Astrocyte (in vitro differentiated cells and primary cell): ENCODE measurements around the gene CRYAB. TPM values are rescaled to one million over a fixed set of nuclear protein-coding genes. Genes with fewer than 3 reads are reported as not detected.

Source experiments
- DNase-seq: peaks from one replicate; pipeline ENCODE4 v3.0.0-alpha.2; 2010; ENCODE audit warnings: low read depth
- FAIRE-seq: peaks from 2 replicates; lab custom pipeline; 2011; peaks lifted over from hg19 to GRCh38; lab: Jason Lieb, UNC
- H2AFZ ChIP-seq: 2 replicates; pipeline ENCODE4 v1.6.0; 2012; ENCODE audit warnings: low read depth, low read length, inconsistent platforms
- H3K27ac ChIP-seq: 2 replicates; pipeline ENCODE4 v1.5.1; 2011; ENCODE audit warnings: low read depth, low read length, inconsistent platforms
- H3K27me3 ChIP-seq: 2 replicates; pipeline ENCODE4 v1.6.0; 2011; ENCODE audit warnings: low read length, inconsistent platforms; ENCODE audit not compliant: insufficient read depth
- H3K36me3 ChIP-seq: 2 replicates; pipeline ENCODE4 v1.5.1; 2011; ENCODE audit warnings: low read length, inconsistent platforms; ENCODE audit not compliant: insufficient read depth
- H3K4me1 ChIP-seq: 2 replicates; pipeline ENCODE4 v1.5.1; 2011; ENCODE audit warnings: low read length, inconsistent platforms; ENCODE audit not compliant: insufficient read depth
- H3K4me2 ChIP-seq: 2 replicates; pipeline ENCODE4 v1.6.0; 2012; ENCODE audit warnings: low read length, inconsistent platforms
- H3K4me3 ChIP-seq: 2 replicates; pipeline ENCODE4 v1.5.1; 2011; ENCODE audit warnings: low read depth, mild to moderate bottlenecking, low read length, inconsistent platforms; ENCODE audit not compliant: insufficient read depth
- H3K79me2 ChIP-seq: 2 replicates; pipeline ENCODE4 v1.6.0; 2012; ENCODE audit warnings: mild to moderate bottlenecking, low read length, inconsistent platforms; ENCODE audit not compliant: insufficient read depth
- H3K9ac ChIP-seq: 2 replicates; pipeline ENCODE4 v1.6.0; 2012; ENCODE audit warnings: mild to moderate bottlenecking, low read length, inconsistent platforms
- H3K9me3 ChIP-seq: 2 replicates; pipeline ENCODE4 v1.5.1; 2012; ENCODE audit warnings: low read depth, mild to moderate bottlenecking, low read length, inconsistent platforms; ENCODE audit not compliant: insufficient read depth
- H4K20me1 ChIP-seq: 2 replicates; pipeline ENCODE4 v1.6.0; 2012; ENCODE audit warnings: low read length, inconsistent platforms; ENCODE audit not compliant: insufficient read depth
- H3K27ac Mint-ChIP-seq: one replicate; pipeline ENCODE4 v1.8.0; 2021; ENCODE audit warnings: mild to moderate bottlenecking, mixed read lengths; ENCODE audit not compliant: unreplicated experiment
- H3K27me3 Mint-ChIP-seq: one replicate; pipeline ENCODE4 v1.8.0; 2021; ENCODE audit warnings: low read depth, mixed read lengths; ENCODE audit not compliant: unreplicated experiment
- H3K36me3 Mint-ChIP-seq: one replicate; pipeline ENCODE4 v1.8.0; 2021; ENCODE audit warnings: low read depth, mixed read lengths; ENCODE audit not compliant: unreplicated experiment
- H3K4me1 Mint-ChIP-seq: one replicate; pipeline ENCODE4 v1.8.0; 2021; ENCODE audit warnings: low read depth, mixed read lengths; ENCODE audit not compliant: unreplicated experiment
- H3K4me3 Mint-ChIP-seq: one replicate; pipeline ENCODE4 v1.8.0; 2021; ENCODE audit warnings: mild to moderate bottlenecking, moderate library complexity, mixed read lengths; ENCODE audit not compliant: unreplicated experiment
- H3K9me3 Mint-ChIP-seq: one replicate; pipeline ENCODE4 v1.8.0; 2021; ENCODE audit warnings: mild to moderate bottlenecking, mixed read lengths; ENCODE audit not compliant: unreplicated experiment
- EZH2 ChIP-seq: IDR thresholded peaks from 2 replicates; pipeline ENCODE4 v1.6.1; 2012; ENCODE audit warnings: mild to moderate bottlenecking, low read length, inconsistent platforms; ENCODE audit not compliant: insufficient read depth
- total RNA-seq: library from RNA; stranded (reverse); gene quantifications from 2 replicates; pipeline ENCODE4 v1.2.1, GENCODE V29; 2021
- TF ChIP-seq, protein P1 (sequence below): IDR thresholded peaks from 2 replicates; pipeline ENCODE4 v1.5.1; 2011; ENCODE audit warnings: low read depth, mild to moderate bottlenecking, inconsistent platforms, low read length, moderate library complexity; ENCODE audit not compliant: insufficient read depth

The CRYAB gene
- total RNA-seq, 1 donor from 2014 or later = 5.7 TPM

DNA sequence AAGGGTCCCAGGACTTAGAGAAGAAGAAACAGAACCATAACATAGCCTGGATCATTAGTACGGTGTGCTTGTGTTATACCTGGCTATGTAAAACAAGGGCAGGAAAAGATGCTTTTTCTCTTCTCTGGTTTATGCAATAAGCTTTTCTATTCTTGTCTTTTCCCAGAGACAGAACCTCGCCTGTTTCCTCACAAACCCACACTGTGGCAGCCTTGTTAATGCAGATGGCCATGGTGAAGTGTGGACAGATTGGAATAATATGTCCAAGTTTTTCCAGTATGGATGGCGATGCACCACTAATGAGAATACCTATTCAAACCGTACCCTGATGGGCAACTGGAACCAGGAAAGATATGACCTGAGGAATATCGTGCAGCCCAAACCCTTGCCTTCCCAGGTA lies 29.4 kb downstream of the CRYAB start:
- Histone ChIP-seq H2AFZ (no peak overlapping the region), H3K79me2 (no peaks in the 10 kb centered on the region), H4K20me1 (no peaks in the 10 kb centered on the region), H3K9ac (no peak overlapping the region), H3K9me3 (no peaks in the 10 kb centered on the region), H3K4me3 (no peak overlapping the region), H3K4me2 (no peak overlapping the region), H3K27me3 (no peaks in the 10 kb centered on the region), H3K4me1 (peaks cover 9% of the 10 kb centered on the region), H3K27ac (no peak overlapping the region), H3K36me3 (no peaks in the 10 kb centered on the region)
- DNase-seq = no peak
- Mint-ChIP-seq H3K4me3 (no peak overlapping the region), H3K27ac (no peak overlapping the region), H3K36me3 (no peaks in the 10 kb centered on the region), H3K27me3 (no peaks in the 10 kb centered on the region), H3K9me3 (no peaks in the 10 kb centered on the region), H3K4me1 (peaks cover 5% of the 10 kb centered on the region)
- no peak for TF ChIP-seq EZH2
- TF ChIP-seq, protein P1, sequence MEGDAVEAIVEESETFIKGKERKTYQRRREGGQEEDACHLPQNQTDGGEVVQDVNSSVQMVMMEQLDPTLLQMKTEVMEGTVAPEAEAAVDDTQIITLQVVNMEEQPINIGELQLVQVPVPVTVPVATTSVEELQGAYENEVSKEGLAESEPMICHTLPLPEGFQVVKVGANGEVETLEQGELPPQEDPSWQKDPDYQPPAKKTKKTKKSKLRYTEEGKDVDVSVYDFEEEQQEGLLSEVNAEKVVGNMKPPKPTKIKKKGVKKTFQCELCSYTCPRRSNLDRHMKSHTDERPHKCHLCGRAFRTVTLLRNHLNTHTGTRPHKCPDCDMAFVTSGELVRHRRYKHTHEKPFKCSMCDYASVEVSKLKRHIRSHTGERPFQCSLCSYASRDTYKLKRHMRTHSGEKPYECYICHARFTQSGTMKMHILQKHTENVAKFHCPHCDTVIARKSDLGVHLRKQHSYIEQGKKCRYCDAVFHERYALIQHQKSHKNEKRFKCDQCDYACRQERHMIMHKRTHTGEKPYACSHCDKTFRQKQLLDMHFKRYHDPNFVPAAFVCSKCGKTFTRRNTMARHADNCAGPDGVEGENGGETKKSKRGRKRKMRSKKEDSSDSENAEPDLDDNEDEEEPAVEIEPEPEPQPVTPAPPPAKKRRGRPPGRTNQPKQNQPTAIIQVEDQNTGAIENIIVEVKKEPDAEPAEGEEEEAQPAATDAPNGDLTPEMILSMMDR = no peak
- FAIRE-seq = no peak

DNA sequence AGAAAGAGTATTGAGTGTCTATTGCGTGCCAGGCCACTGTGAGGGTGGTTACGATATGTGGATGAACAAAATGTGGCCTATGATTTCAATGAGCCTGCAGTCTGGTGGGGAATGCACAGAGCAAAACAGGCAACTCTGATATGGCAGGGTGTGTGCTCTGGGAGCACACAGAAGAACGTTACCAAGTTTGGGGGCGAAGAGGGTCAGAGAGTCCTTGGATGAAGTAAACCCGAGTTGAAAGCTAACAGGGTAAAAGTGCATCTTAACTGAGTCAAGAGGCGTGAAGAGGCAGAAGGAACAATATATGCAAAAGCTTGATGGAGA lies 32.0 kb downstream of the CRYAB start:
- H3K9me3 ChIP-seq = no peaks in the 10 kb centered on the region
- Mint-ChIP-seq H3K36me3 (peaks cover 2% of the 10 kb centered on the region), H3K9me3 (no peaks in the 10 kb centered on the region), H3K4me3 (peak overlapping the region; percentile 96), H3K27ac (peak overlapping the region; percentile 100), H3K27me3 (no peaks in the 10 kb centered on the region), H3K4me1 (peaks cover 5% of the 10 kb centered on the region)
- DNase-seq (no peak), FAIRE-seq (no peak)
- no peaks in the 10 kb centered on the region for H3K36me3 ChIP-seq
- TF ChIP-seq, protein P1 = no peak
- TF ChIP-seq EZH2 = no peak
- peak overlapping the region; percentile 88 for H3K4me3 ChIP-seq
- peaks cover 9% of the 10 kb centered on the region for H3K4me1 ChIP-seq
- peak overlapping the region; percentile 100 for H2AFZ ChIP-seq
- no peaks in the 10 kb centered on the region for H3K79me2 ChIP-seq
- peak overlapping the region; percentile 93 for H3K9ac ChIP-seq
- H3K4me2 ChIP-seq = peak overlapping the region; percentile 91
- no peaks in the 10 kb centered on the region for H3K27me3 ChIP-seq
- H4K20me1 ChIP-seq = no peaks in the 10 kb centered on the region
- H3K27ac ChIP-seq = peak overlapping the region; percentile 99

DNA sequence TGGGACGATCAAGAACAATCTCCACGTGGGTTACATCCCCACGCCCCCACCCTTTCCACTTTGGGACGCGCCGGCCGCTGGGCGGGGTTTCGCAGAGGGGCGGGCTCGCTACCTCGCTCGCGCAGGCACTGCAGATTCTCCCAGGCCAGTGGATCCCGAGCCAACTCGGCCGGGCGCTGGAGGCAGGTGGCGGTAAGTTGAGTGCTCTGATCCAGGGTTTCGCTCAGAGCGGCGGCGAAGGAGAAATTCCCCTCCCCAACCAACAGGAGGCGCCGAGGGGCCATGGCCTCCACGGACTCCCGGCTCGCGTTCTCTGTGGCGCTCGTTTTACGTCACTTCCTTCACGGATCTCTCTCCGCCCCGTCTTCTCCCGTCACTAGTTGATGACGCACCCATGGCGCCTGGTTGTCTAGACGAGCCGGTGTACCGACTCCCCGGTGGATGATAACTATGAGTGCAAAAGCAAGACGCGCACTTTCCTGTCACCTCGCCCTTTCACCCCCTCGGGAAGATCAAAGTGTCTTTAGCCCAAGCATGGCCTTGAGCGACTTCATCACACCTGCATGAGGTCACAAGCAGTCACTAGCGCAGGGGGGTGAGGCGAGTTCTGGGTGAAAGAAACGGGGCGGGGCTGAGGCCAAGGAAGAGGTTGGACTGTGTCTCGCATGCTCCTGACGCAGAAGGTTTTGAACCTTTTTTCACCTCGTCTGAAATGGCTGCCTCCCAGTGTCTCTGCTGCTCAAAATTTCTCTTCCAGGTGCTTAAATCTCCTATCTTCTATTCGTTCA lies 32.5 kb downstream of the CRYAB start, which contains the start of the genes CFAP68 and FDXACB1:
Gene CFAP68, plus strand, starts transcription at position 693 of the 788 bp plus-strand sequence. Its CDS starts 20 bp downstream, at position 713.
Gene FDXACB1, minus strand, starts transcription at position 317 of the 788 bp plus-strand sequence. Its CDS starts 33 bp downstream, at position 284.
- no peak for TF ChIP-seq EZH2
- TF ChIP-seq, protein P1 = peak; percentile 75

More for the DNA sequence above, 32.5 kb downstream of the CRYAB start, which contains the start of the genes CFAP68 and FDXACB1:
- H4K20me1 ChIP-seq = no peaks in the 10 kb centered on the region
- peaks cover 9% of the 10 kb centered on the region for H3K4me1 ChIP-seq
- peak within 1 kb of the TSS; percentile 93 for H3K9ac ChIP-seq
- Mint-ChIP-seq H3K9me3 (no peaks in the 10 kb centered on the region), H3K4me3 (peak within 1 kb of the TSS; percentile 96), H3K4me1 (peaks cover 5% of the 10 kb centered on the region), H3K36me3 (peaks cover 2% of the 10 kb centered on the region), H3K27me3 (no peaks in the 10 kb centered on the region), H3K27ac (peak within 1 kb of the TSS; percentile 100)
- peak within 1 kb of the TSS; percentile 91 for H3K4me2 ChIP-seq
- H3K27me3 ChIP-seq = no peaks in the 10 kb centered on the region
- H3K4me3 ChIP-seq = peak within 1 kb of the TSS; percentile 88
- H3K27ac ChIP-seq = peak within 1 kb of the TSS; percentile 99
- DNase-seq (peak; percentile 95), FAIRE-seq (no peak)
- no peaks in the 10 kb centered on the region for H3K36me3 ChIP-seq
- H3K9me3 ChIP-seq = no peaks in the 10 kb centered on the region
- H2AFZ ChIP-seq = peak within 1 kb of the TSS; percentile 100
- H3K79me2 ChIP-seq = no peaks in the 10 kb centered on the region
